IPS DF 6.9 (cell line): ENCODE data around the gene CD36.

Experiments used
- DNase-seq: peaks from one replicate; pipeline ENCODE4 v3.0.0-alpha.2; 2013; ENCODE audit warnings: low read depth, low spot score
- H3K27ac ChIP-seq: one replicate; pipeline ENCODE4 v1.5.1; 2013; ENCODE audit warnings: low read length, control low read depth
- H3K27me3 ChIP-seq: 2 replicates; pipeline ENCODE4 v1.6.1; 2013; ENCODE audit warnings: mild to moderate bottlenecking, low read length; ENCODE audit not compliant: control insufficient read depth, insufficient read depth
- H3K36me3 ChIP-seq: 2 replicates; pipeline ENCODE4 v1.6.1; 2013; ENCODE audit warnings: low read length; ENCODE audit not compliant: control insufficient read depth, insufficient read depth
- H3K4me1 ChIP-seq: 2 replicates; pipeline ENCODE4 v1.6.1; 2013; ENCODE audit warnings: low read length; ENCODE audit not compliant: control insufficient read depth, insufficient read depth
- H3K4me3 ChIP-seq: 2 replicates; pipeline ENCODE4 v1.5.1; 2013; ENCODE audit warnings: mild to moderate bottlenecking, low read length
- H3K9me3 ChIP-seq: 2 replicates; pipeline ENCODE4 v1.6.1; 2013; ENCODE audit warnings: low read length, inconsistent platforms; ENCODE audit not compliant: control insufficient read depth, insufficient read depth
- WGBS: extraction: QIAGEN DNeasy Blood & Tissue Kit; methylation state at CpG from one replicate; pipeline ENCODE4 v1.1.7; 2013; ENCODE audit warnings: mixed read lengths, missing lambda C conversion rate; ENCODE audit not compliant: insufficient read length, insufficient coverage; 5-methylcytosine and 5-hydroxymethylcytosine counted together

The CD36 gene

DNA sequence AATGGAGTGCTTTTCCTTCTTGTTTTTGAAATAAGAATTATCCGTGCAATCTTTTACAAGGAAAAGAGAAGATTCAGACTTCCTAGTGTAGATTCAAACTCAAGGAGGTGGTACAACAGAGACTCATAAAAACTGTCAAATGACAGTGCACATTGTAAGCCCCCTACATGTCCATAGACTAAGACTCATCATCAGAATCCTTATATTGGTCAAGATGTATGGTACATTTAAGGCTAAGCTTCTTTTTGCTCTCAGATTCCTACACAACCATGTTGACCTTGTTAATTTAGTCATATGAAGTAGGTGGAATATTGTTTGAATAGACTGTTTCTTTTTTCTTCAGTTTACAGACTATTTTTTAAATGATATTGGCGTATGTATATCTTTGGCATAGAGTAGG, 11.6 kb downstream of the CD36 start:
- Histone ChIP-seq H3K4me3 (no peak overlapping the region), H3K4me1 (no peaks in the 10 kb centered on the region), H3K36me3 (no peaks in the 10 kb centered on the region), H3K27ac (no peak overlapping the region), H3K9me3 (no peaks in the 10 kb centered on the region), H3K27me3 (no peaks in the 10 kb centered on the region)
- no CpG with 5 or more reads among the region's 2 CpGs for WGBS
- DNase-seq, result no peak

DNA sequence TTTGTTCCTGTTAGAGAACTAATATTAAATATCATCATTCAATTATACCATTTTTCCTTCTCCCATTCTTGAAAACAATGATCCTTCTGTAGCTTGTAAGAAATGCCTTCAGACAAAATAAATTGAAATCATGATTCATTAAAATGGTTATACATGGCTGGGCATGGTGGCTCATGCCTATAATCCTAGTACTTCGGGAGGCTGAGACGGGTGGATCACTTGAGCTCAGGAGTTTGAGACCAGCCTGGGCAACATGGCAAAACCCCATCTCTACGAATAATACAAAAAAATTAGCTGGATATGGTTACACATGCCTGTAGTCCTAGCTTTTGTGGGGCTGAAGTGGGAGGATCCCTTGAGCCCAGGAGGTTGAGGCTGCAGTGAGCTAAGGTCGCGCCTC, 13.0 kb downstream of the CD36 start:
- Histone ChIP-seq H3K4me3 (no peak overlapping the region), H3K36me3 (no peaks in the 10 kb centered on the region), H3K27me3 (no peaks in the 10 kb centered on the region), H3K4me1 (no peaks in the 10 kb centered on the region), H3K9me3 (no peaks in the 10 kb centered on the region), H3K27ac (no peak overlapping the region)
- no peak for DNase-seq
- WGBS, result no CpG with 5 or more reads among the region's 5 CpGs

DNA sequence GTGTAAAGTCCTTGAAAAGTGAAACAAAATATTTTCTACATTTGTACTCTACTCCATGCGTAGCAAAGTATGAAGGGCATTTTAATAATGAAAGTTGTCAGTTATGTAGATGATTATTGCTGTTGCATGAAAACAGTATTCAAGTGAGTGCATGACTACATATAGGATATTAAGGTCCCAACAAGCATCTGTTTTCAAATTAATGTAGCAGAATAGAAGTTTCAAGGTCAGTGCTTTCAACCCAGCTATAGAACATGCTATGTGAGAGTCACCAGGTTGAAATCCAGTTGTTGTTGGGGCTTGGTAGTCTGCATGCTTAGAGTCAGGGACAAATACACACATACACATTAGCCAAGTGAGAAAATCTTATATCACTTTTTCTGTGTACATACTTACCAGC, 14.8 kb downstream of the CD36 start:
- no peaks in the 10 kb centered on the region for H3K27me3 ChIP-seq
- H3K36me3 ChIP-seq, result no peaks in the 10 kb centered on the region
- no peaks in the 10 kb centered on the region for H3K9me3 ChIP-seq
- no peaks in the 10 kb centered on the region for H3K4me1 ChIP-seq
- whole genome bisulfite sequencing, result no CpG with 5 or more reads among the region's 1 CpG
- no peak for DNase-seq
- H3K27ac ChIP-seq, result no peak overlapping the region
- H3K4me3 ChIP-seq, result no peak overlapping the region

- DNase-seq, result no peak
- no peak overlapping the region for H3K27ac ChIP-seq
- H3K4me1 ChIP-seq, result no peaks in the 10 kb centered on the region
- H3K4me3 ChIP-seq, result no peak overlapping the region
- no CpG with 5 or more reads among the region's 2 CpGs for WGBS
- H3K27me3 ChIP-seq, result no peaks in the 10 kb centered on the region
- no peaks in the 10 kb centered on the region for H3K9me3 ChIP-seq
- H3K36me3 ChIP-seq, result no peaks in the 10 kb centered on the region
Measured at GRCh38 chr7:80654887-80655340, 16.5 kb downstream of the CD36 start.

DNA sequence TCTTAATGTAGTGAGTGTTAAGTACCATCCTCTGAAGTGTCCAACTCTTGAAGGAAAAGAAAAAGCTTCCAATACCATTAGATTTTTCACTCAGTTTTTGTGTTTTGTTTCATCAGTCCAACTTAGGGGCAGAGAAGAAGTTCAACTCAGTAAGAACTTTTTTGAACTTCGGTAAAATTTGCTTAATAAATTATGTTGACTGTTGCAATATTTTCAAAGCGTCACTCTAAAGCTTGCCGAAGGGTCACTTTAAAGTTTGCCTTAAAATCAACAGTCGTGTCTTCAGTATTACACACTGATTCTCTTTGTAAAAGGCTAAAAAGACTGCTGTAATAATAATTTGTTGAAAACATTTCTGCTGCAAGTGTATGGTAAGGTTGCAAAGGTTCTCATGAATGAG, 17.6 kb downstream of the CD36 start:
- H3K36me3 ChIP-seq, result no peaks in the 10 kb centered on the region
- no peaks in the 10 kb centered on the region for H3K9me3 ChIP-seq
- H3K4me3 ChIP-seq, result no peak overlapping the region
- H3K27me3 ChIP-seq, result no peaks in the 10 kb centered on the region
- H3K4me1 ChIP-seq, result no peaks in the 10 kb centered on the region
- WGBS, result no CpG with 5 or more reads among the region's 4 CpGs
- no peak overlapping the region for H3K27ac ChIP-seq
- no peak for DNase-seq

GRCh38 chr7:80659120-80660055, 20.9 kb downstream of the CD36 start:
- WGBS, result no CpG with 5 or more reads among the region's 3 CpGs
- no peaks in the 10 kb centered on the region for H3K36me3 ChIP-seq
- H3K4me1 ChIP-seq, result no peaks in the 10 kb centered on the region
- no peak overlapping the region for H3K4me3 ChIP-seq
- no peaks in the 10 kb centered on the region for H3K27me3 ChIP-seq
- H3K9me3 ChIP-seq, result no peaks in the 10 kb centered on the region
- H3K27ac ChIP-seq, result no peak overlapping the region
- DNase-seq, result no peak

GRCh38 chr7:80660939-80661338, 22.5 kb downstream of the CD36 start:
- Histone ChIP-seq H3K4me1 (no peaks in the 10 kb centered on the region), H3K27ac (no peak overlapping the region), H3K9me3 (no peaks in the 10 kb centered on the region), H3K4me3 (no peak overlapping the region), H3K27me3 (no peaks in the 10 kb centered on the region), H3K36me3 (no peaks in the 10 kb centered on the region)
- DNase-seq, result no peak
- no CpG with 5 or more reads among the region's 4 CpGs for WGBS

GRCh38 chr7:80661729-80662128, 23.3 kb downstream of the CD36 start:
- Histone ChIP-seq H3K4me3 (no peak overlapping the region), H3K9me3 (no peaks in the 10 kb centered on the region), H3K4me1 (no peaks in the 10 kb centered on the region), H3K27ac (no peak overlapping the region), H3K27me3 (no peaks in the 10 kb centered on the region), H3K36me3 (no peaks in the 10 kb centered on the region)
- DNase-seq, result peak; percentile 4
- no CpG with 5 or more reads among the region's 7 CpGs for WGBS

DNA sequence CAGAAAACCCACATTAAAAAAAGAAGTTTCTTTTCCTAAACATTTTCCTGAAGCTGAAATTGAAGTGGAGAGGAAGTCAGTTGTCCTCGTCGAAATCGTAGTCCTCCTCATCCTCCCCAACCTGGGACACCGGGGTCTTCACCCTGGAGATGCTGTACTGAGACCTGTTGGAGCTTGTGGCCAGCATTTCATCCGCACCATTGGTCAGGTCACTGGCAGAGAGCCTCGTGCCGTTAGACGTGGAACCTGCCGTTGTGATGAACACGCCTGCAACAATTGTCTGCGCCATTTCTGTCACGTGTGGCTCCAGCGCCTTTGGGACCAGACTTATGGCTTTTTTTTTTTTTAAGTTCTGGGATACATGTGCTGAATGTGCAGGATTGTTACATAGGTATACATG, 23.8 kb downstream of the CD36 start:
- Histone ChIP-seq H3K36me3 (no peaks in the 10 kb centered on the region), H3K4me1 (no peaks in the 10 kb centered on the region), H3K9me3 (no peaks in the 10 kb centered on the region), H3K27ac (no peak overlapping the region), H3K27me3 (no peaks in the 10 kb centered on the region), H3K4me3 (no peak overlapping the region)
- no CpG with 5 or more reads among the region's 13 CpGs for WGBS
- DNase-seq, result no peak

GRCh38 chr7:80665526-80665925, 27.1 kb downstream of the CD36 start:
- DNase-seq, result no peak
- Histone ChIP-seq H3K27ac (no peak overlapping the region), H3K36me3 (no peaks in the 10 kb centered on the region), H3K9me3 (no peaks in the 10 kb centered on the region), H3K27me3 (no peaks in the 10 kb centered on the region), H3K4me1 (no peaks in the 10 kb centered on the region), H3K4me3 (no peak overlapping the region)
- no CpG with 5 or more reads among the region's 2 CpGs for WGBS

DNA sequence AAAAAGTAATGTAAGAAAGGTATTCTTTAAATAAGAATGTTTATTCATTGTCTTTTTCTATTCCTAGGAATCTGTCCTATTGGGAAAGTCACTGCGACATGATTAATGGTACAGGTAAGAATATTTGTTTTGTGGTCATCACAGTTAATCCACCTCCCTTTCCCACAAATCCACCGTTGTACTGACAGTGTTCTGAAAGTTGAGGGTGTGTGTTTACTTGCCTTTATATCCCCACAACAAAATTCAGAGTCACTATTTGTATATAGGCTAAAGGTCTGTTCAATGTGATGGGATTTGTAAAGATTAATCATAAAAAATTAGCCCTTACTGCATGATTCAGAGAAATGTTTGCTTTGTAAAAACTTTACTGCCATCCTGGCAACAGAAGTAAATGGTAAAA, 27.9 kb downstream of the CD36 start:
- H3K4me3 ChIP-seq, result no peak overlapping the region
- DNase-seq, result no peak
- no CpG with 5 or more reads among the region's 2 CpGs for WGBS
- H3K27ac ChIP-seq, result no peak overlapping the region
- no peaks in the 10 kb centered on the region for H3K9me3 ChIP-seq
- H3K4me1 ChIP-seq, result no peaks in the 10 kb centered on the region
- no peaks in the 10 kb centered on the region for H3K36me3 ChIP-seq
- no peaks in the 10 kb centered on the region for H3K27me3 ChIP-seq
